GM23338 (cell line): ENCODE results near the gene PIGK. TPM values are rescaled to one million over a fixed set of nuclear protein-coding genes. Genes with fewer than 3 reads are reported as not detected.

Source experiments
- ATAC-seq: fragments of 200-7000 bp; cut with Tn5 transposase; 3 replicates; pipeline ENCODE4 v1.9.1; 2020
- DNase-seq: peaks from one replicate; pipeline ENCODE4 v3.0.0-alpha.2; 2015; ENCODE audit warnings: low spot score
- H2AFZ ChIP-seq: fragments of 200-600 bp; sonication (generic); 2 replicates; pipeline ENCODE4 v1.8.0; 2016; ENCODE audit warnings: antibody characterized with exemption, mild to moderate bottlenecking, moderate library complexity
- H3F3A ChIP-seq: fragments of 200-600 bp; sonication (generic); replicated peaks from 2 replicates; pipeline ENCODE4 v1.8.0; 2017; ENCODE audit warnings: antibody characterized with exemption, mixed run types, low read depth
- H3K27ac ChIP-seq: fragments of 200-600 bp; sonication (generic); 2 replicates; pipeline ENCODE4 v1.6.1; 2016; ENCODE audit warnings: low read depth
- H3K27me3 ChIP-seq: fragments of 200-600 bp; sonication (generic); 2 replicates; pipeline ENCODE4 v1.8.0; 2016; ENCODE audit warnings: mild to moderate bottlenecking, mixed run types, moderate library complexity; ENCODE audit not compliant: insufficient read depth
- H3K36me3 ChIP-seq: fragments of 200-600 bp; sonication (generic); 2 replicates; pipeline ENCODE4 v1.8.0; 2016; ENCODE audit warnings: mild to moderate bottlenecking; ENCODE audit not compliant: insufficient read depth
- H3K4me1 ChIP-seq: fragments of 200-600 bp; sonication (generic); 2 replicates; pipeline ENCODE4 v1.8.0; 2016; ENCODE audit warnings: mild to moderate bottlenecking, moderate library complexity; ENCODE audit not compliant: insufficient read depth
- H3K4me2 ChIP-seq: fragments of 200-600 bp; sonication (generic); 2 replicates; pipeline ENCODE4 v1.7.1; 2017; ENCODE audit warnings: mixed run types
- H3K4me3 ChIP-seq: fragments of 200-600 bp; sonication (generic); 2 replicates; pipeline ENCODE4 v1.6.1; 2016; ENCODE audit warnings: mixed run types
- H3K79me2 ChIP-seq: fragments of 200-600 bp; sonication (generic); replicated peaks from 2 replicates; pipeline ENCODE4 v1.8.0; 2017; ENCODE audit warnings: mild to moderate bottlenecking; ENCODE audit not compliant: insufficient read depth
- H3K9me2 ChIP-seq: fragments of 200-600 bp; sonication (generic); 2 replicates; pipeline ENCODE4 v1.8.0; 2017; ENCODE audit not compliant: insufficient read depth
- H4K20me1 ChIP-seq: fragments of 200-600 bp; sonication (generic); replicated peaks from 2 replicates; pipeline ENCODE4 v1.8.0; 2017; ENCODE audit warnings: mild to moderate bottlenecking; ENCODE audit not compliant: insufficient read depth
- H3K27ac Mint-ChIP-seq: 2 replicates; pipeline ENCODE4 v1.8.0; 2020; ENCODE audit warnings: inconsistent platforms, mild to moderate bottlenecking, moderate library complexity, mixed read lengths
- H3K27me3 Mint-ChIP-seq: 3 replicates; pipeline ENCODE4 v1.8.0; 2022; ENCODE audit warnings: low read depth, mild to moderate bottlenecking, moderate library complexity, mixed read lengths, inconsistent platforms; ENCODE audit not compliant: insufficient read depth, poor library complexity
- H3K36me3 Mint-ChIP-seq: 3 replicates; pipeline ENCODE4 v1.8.0; 2021; ENCODE audit warnings: low read depth, mild to moderate bottlenecking, inconsistent platforms, moderate library complexity, mixed read lengths
- H3K4me1 Mint-ChIP-seq: 3 replicates; pipeline ENCODE4 v1.8.0; 2020; ENCODE audit warnings: mild to moderate bottlenecking, inconsistent platforms, mixed read lengths
- H3K4me3 Mint-ChIP-seq: 3 replicates; pipeline ENCODE4 v1.8.0; 2021; ENCODE audit warnings: moderate library complexity, mild to moderate bottlenecking, inconsistent platforms, mixed read lengths
- H3K9me3 Mint-ChIP-seq: 3 replicates; pipeline ENCODE4 v1.8.0; 2020; ENCODE audit warnings: moderate library complexity, mild to moderate bottlenecking, inconsistent platforms, mixed read lengths
- CREB1 ChIP-seq: fragments of 250-450 bp; sonication (Bioruptor Pico); IDR thresholded peaks from 2 replicates; pipeline ENCODE4 v1.5.0; 2020; ENCODE audit warnings: low read depth, mild to moderate bottlenecking, moderate library complexity
- CTCF ChIP-seq, 2 experiments: fragments of 200-600 bp in 1 of 2; sonication (generic) in 1 of 2; conservative IDR thresholded peaks; 2 replicates each; pipeline versions ENCODE4 v1.5.1 to v1.6.1; 2016 to 2017; ENCODE audit warnings: antibody characterized with exemption in 2 of 2, low read depth in 2 of 2, mild to moderate bottlenecking in 2 of 2, moderate library complexity in 1 of 2
- ETS1 ChIP-seq: IDR thresholded peaks from 2 replicates; pipeline ENCODE4 v1.6.1; 2016; ENCODE audit warnings: antibody characterized with exemption
- EZH2 ChIP-seq: fragments of 200-600 bp; sonication (generic); IDR thresholded peaks from one replicate; pipeline ENCODE4 v1.8.0; 2017; ENCODE audit warnings: antibody characterized with exemption, mild to moderate bottlenecking, low read depth; ENCODE audit not compliant: unreplicated experiment
- EZH2phosphoT487 ChIP-seq: fragments of 200-600 bp; sonication (generic); IDR thresholded peaks from one replicate; pipeline ENCODE4 v1.8.1; 2018; ENCODE audit warnings: antibody characterized with exemption; ENCODE audit not compliant: unreplicated experiment
- JUNB ChIP-seq: IDR thresholded peaks from one replicate; pipeline ENCODE4 v1.6.1; 2016; ENCODE audit warnings: antibody characterized with exemption; ENCODE audit not compliant: unreplicated experiment
- NANOG ChIP-seq: IDR thresholded peaks from 2 replicates; pipeline ENCODE4 v1.6.1; 2016; ENCODE audit warnings: antibody characterized with exemption, borderline replicate concordance
- POLR2AphosphoS5 ChIP-seq: IDR thresholded peaks from 2 replicates; pipeline ENCODE4 v1.6.1; 2016; ENCODE audit warnings: antibody characterized with exemption, low read depth
- REST ChIP-seq: IDR thresholded peaks from one replicate; pipeline ENCODE4 v1.6.1; 2018; ENCODE audit warnings: antibody characterized with exemption; ENCODE audit not compliant: unreplicated experiment
- STAT1 ChIP-seq: IDR thresholded peaks from one replicate; pipeline ENCODE4 v1.6.1; 2016; ENCODE audit warnings: antibody characterized with exemption; ENCODE audit not compliant: unreplicated experiment
- ZNF114 ChIP-seq: fragments of 250-450 bp; sonication (Bioruptor Pico); IDR thresholded peaks from 2 replicates; pipeline ENCODE4 v1.5.0; 2020; ENCODE audit warnings: mild to moderate bottlenecking, moderate library complexity
- ZNF331 ChIP-seq: fragments of 250-450 bp; sonication (Bioruptor Pico); IDR thresholded peaks from 2 replicates; pipeline ENCODE4 v1.5.0; 2020; ENCODE audit warnings: low read depth, mild to moderate bottlenecking, moderate library complexity
- ZNF462 ChIP-seq: fragments of 250-450 bp; sonication (Bioruptor Pico); IDR thresholded peaks from 2 replicates; pipeline ENCODE4 v1.5.0; 2020; ENCODE audit warnings: mild to moderate bottlenecking, moderate library complexity
- polyA plus RNA-seq: library from polyadenylated mRNA; unstranded; fragments of >200 nt; fragmentation: Nextera tagmentation; extraction: Ambion mirVana; gene quantifications from 2 replicates; pipeline ENCODE4 v1.2.1, GENCODE V29; 2016
- total RNA-seq: library from RNA; depleted of rRNA; stranded (reverse); fragments of >200 nt; shearing (Covaris generic); gene quantifications from 2 replicates; pipeline ENCODE4 v1.2.3, GENCODE V29; 2014

PIGK gene
- total and polyA plus RNA-seq, 2 experiments from 2014 or later, result 16.4 to 26.4 TPM

GRCh38 chr1:77175230-77175844 is 43.9 kb downstream of the PIGK start:
- 0 out of 2 replicates have a peak, but pooled peaks cover 1% of the 10 kb centered on the region for H3K9me2 ChIP-seq
- TF ChIP-seq STAT1 (no peak), REST (no peak), ZNF331 (CRISPR knock-in tag) (no peak), EZH2 (no peak), JUNB (no peak), POLR2AphosphoS5 (no peak), EZH2phosphoT487 (no peak), CTCF (conservative IDR thresholded peaks at IDR 0.05; ENCODE audit: low read depth in 2 of 2) (no peak), ZNF462 (no peak), NANOG (no peak), CREB1 (CRISPR knock-in tag) (no peak), ETS1 (no peak), ZNF114 (CRISPR knock-in tag) (no peak)
- ATAC-seq (no peak), DNase-seq (peak; percentile 59)
- no peak overlapping the region for H3K27ac ChIP-seq
- Mint-ChIP-seq H3K4me1 (no peaks in the 10 kb centered on the region), H3K4me3 (no peak overlapping the region), H3K9me3 (peaks cover 72% of the 10 kb centered on the region), H3K27me3 (peaks cover 9% of the 10 kb centered on the region), H3K27ac (no peak overlapping the region), H3K36me3 (peaks cover 74% of the 10 kb centered on the region)
- H2AFZ ChIP-seq, result no peak overlapping the region
- no peaks in the 10 kb centered on the region for H3K79me2 ChIP-seq
- H3F3A ChIP-seq, result no peaks in the 10 kb centered on the region
- H3K27me3 ChIP-seq, result no peaks in the 10 kb centered on the region
- H3K4me2 ChIP-seq, result no peak overlapping the region
- no peak overlapping the region for H3K4me3 ChIP-seq
- no peaks in the 10 kb centered on the region for H4K20me1 ChIP-seq
- H3K4me1 ChIP-seq, result no peaks in the 10 kb centered on the region
- H3K36me3 ChIP-seq, result peaks cover 38% of the 10 kb centered on the region
